K562 (cell line): ENCODE data around the gene FAM120C.

Source experiments
- ELF4 ChIP-seq: fragments of 450-650 bp; formaldehyde crosslinking; IDR thresholded peaks from 2 replicates; pipeline ENCODE4 v1.4.0; 2022; ENCODE audit warnings: missing genetic modification characterization
- IRF2 ChIP-seq: sonication (generic); formaldehyde crosslinking; IDR thresholded peaks from 2 replicates; pipeline ENCODE4 v1.8.1; 2022; ENCODE audit warnings: mild to moderate bottlenecking, missing genetic modification reagents
- LEF1 ChIP-seq: fragments of 450-650 bp; IDR thresholded peaks from 2 replicates; pipeline ENCODE4 v1.6.1; 2016; ENCODE audit warnings: mild to moderate bottlenecking
- NELFE ChIP-seq: IDR thresholded peaks from 2 replicates; pipeline ENCODE4 v1.6.1; 2011; ENCODE audit warnings: mild to moderate bottlenecking; ENCODE audit not compliant: insufficient read depth, insufficient read length
- PML ChIP-seq: IDR thresholded peaks from 2 replicates; pipeline ENCODE4 v1.6.1; 2012; ENCODE audit warnings: low read length, inconsistent platforms
- POLR2AphosphoS5 ChIP-seq: IDR thresholded peaks from 2 replicates; pipeline ENCODE4 v1.6.1; 2011; ENCODE audit warnings: mild to moderate bottlenecking, low read depth, low read length, moderate library complexity; ENCODE audit not compliant: control insufficient read depth, insufficient read depth
- PRPF4 ChIP-seq: fragments of 200-400 bp; formaldehyde crosslinking; IDR thresholded peaks from one replicate; pipeline ENCODE4 v1.6.1; 2017; ENCODE audit warnings: low read length, low read depth, mild to moderate bottlenecking; ENCODE audit not compliant: insufficient read depth, poor library complexity, severe bottlenecking
- RBM14 ChIP-seq: fragments of 200-400 bp; formaldehyde crosslinking; IDR thresholded peaks from 2 replicates; pipeline ENCODE4 v1.6.1; 2018; ENCODE audit warnings: low read depth, mild to moderate bottlenecking, low read length, moderate library complexity, borderline replicate concordance; ENCODE audit not compliant: insufficient read depth
- RNF219 ChIP-seq: fragments of 250-450 bp; sonication (Bioruptor Pico); IDR thresholded peaks from 2 replicates; pipeline ENCODE4 v1.5.0; 2022; ENCODE audit warnings: mild to moderate bottlenecking

- TF ChIP-seq PRPF4 (no peak), NELFE (no peak), RNF219 (CRISPR knock-in tag) (no peak), ELF4 (no peak), RBM14 (no peak), LEF1 (no peak), POLR2AphosphoS5 (no peak), IRF2 (no peak), PML (no peak)
Measured at GRCh38 chrX:54182194-54182863, 725 bp downstream of the FAM120C start.
